ENCODE data around the gene SURF6.

The SURF6 gene

DNA sequence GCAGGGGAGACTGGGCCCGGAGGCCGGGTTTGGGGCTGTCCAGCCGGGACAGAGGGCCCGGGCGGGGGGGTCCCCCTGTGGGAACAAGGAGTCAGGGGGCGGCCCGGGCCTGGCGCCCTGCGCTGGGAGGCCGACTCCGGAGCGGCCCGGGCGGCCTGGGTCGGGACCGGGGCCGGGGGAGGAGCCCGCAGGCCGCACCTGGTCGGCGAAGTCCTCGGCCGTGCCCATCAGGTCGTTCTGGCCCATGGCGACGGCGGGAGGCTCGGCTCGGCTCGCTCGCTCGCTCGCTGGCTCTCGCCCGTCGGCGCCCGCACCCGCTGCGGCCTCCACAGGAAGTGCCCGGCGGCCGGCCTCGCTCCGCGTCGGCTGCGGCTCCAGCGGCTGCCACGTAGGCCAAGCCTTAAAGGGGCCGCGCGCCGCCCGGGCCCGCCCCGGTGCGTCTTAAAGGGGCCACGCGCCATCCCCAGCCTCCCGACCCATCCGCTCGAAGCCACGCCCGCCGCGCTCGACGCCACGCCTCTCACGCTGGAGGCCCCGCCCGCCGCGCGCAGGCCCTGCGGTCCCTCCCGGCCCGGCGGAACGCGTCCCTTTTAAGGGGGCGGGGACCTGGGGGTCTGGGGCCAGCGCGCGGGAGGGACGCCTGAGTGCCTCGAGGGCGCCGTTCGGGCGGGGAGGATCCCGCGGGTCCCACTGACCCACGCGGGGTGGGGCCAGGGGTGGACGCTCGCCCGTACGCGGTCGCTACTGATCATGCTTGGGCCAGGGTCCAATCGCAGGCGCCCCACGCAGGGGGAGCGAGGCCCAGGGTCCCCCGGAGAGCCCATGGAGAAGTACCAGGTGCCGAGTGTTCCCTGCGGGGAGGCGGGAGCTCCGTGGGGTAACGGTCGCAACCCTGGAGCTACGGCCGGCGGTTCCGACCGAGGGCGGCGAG is 40.0 kb upstream of the SURF6 start, which contains the start of the genes STKLD1 and SURF4 (continued):
- TF ChIP-seq, protein P1, sequence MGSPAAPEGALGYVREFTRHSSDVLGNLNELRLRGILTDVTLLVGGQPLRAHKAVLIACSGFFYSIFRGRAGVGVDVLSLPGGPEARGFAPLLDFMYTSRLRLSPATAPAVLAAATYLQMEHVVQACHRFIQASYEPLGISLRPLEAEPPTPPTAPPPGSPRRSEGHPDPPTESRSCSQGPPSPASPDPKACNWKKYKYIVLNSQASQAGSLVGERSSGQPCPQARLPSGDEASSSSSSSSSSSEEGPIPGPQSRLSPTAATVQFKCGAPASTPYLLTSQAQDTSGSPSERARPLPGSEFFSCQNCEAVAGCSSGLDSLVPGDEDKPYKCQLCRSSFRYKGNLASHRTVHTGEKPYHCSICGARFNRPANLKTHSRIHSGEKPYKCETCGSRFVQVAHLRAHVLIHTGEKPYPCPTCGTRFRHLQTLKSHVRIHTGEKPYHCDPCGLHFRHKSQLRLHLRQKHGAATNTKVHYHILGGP (tag by site-specific recombination; IDR thresholded peaks at IDR 0.05) = no peak
- TF ChIP-seq, protein P2, sequence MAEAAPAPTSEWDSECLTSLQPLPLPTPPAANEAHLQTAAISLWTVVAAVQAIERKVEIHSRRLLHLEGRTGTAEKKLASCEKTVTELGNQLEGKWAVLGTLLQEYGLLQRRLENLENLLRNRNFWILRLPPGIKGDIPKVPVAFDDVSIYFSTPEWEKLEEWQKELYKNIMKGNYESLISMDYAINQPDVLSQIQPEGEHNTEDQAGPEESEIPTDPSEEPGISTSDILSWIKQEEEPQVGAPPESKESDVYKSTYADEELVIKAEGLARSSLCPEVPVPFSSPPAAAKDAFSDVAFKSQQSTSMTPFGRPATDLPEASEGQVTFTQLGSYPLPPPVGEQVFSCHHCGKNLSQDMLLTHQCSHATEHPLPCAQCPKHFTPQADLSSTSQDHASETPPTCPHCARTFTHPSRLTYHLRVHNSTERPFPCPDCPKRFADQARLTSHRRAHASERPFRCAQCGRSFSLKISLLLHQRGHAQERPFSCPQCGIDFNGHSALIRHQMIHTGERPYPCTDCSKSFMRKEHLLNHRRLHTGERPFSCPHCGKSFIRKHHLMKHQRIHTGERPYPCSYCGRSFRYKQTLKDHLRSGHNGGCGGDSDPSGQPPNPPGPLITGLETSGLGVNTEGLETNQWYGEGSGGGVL (tag by site-specific recombination; IDR thresholded peaks at IDR 0.05) = no peak
- TF ChIP-seq ZNF138 (tag by site-specific recombination; IDR thresholded peaks at IDR 0.05; ENCODE audit: borderline replicate concordance) = no peak
- peak; percentile 52 for TF ChIP-seq SP2 (tag by site-specific recombination; IDR thresholded peaks at IDR 0.05)
- TF ChIP-seq ZNF558 (tag by site-specific recombination; IDR thresholded peaks at IDR 0.05) = no peak
- TF ChIP-seq ZSCAN23 (tag by site-specific recombination; IDR thresholded peaks at IDR 0.05) = no peak
- TF ChIP-seq ZBTB21 (tag by site-specific recombination; IDR thresholded peaks at IDR 0.05) = no peak
- TF ChIP-seq ZNF624 (tag by site-specific recombination; IDR thresholded peaks at IDR 0.05) = no peak
- TF ChIP-seq ZNF707 (tag by site-specific recombination; IDR thresholded peaks at IDR 0.05) = no peak
- TF ChIP-seq, protein P3, sequence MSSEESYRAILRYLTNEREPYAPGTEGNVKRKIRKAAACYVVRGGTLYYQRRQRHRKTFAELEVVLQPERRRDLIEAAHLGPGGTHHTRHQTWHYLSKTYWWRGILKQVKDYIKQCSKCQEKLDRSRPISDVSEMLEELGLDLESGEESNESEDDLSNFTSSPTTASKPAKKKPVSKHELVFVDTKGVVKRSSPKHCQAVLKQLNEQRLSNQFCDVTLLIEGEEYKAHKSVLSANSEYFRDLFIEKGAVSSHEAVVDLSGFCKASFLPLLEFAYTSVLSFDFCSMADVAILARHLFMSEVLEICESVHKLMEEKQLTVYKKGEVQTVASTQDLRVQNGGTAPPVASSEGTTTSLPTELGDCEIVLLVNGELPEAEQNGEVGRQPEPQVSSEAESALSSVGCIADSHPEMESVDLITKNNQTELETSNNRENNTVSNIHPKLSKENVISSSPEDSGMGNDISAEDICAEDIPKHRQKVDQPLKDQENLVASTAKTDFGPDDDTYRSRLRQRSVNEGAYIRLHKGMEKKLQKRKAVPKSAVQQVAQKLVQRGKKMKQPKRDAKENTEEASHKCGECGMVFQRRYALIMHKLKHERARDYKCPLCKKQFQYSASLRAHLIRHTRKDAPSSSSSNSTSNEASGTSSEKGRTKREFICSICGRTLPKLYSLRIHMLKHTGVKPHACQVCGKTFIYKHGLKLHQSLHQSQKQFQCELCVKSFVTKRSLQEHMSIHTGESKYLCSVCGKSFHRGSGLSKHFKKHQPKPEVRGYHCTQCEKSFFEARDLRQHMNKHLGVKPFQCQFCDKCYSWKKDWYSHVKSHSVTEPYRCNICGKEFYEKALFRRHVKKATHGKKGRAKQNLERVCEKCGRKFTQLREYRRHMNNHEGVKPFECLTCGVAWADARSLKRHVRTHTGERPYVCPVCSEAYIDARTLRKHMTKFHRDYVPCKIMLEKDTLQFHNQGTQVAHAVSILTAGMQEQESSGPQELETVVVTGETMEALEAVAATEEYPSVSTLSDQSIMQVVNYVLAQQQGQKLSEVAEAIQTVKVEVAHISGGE (tag by site-specific recombination; conservative IDR thresholded peaks at IDR 0.05; ENCODE audit: low read depth) = no peak; the same call in 1 of the 2 replicates
- TF ChIP-seq, protein P4, sequence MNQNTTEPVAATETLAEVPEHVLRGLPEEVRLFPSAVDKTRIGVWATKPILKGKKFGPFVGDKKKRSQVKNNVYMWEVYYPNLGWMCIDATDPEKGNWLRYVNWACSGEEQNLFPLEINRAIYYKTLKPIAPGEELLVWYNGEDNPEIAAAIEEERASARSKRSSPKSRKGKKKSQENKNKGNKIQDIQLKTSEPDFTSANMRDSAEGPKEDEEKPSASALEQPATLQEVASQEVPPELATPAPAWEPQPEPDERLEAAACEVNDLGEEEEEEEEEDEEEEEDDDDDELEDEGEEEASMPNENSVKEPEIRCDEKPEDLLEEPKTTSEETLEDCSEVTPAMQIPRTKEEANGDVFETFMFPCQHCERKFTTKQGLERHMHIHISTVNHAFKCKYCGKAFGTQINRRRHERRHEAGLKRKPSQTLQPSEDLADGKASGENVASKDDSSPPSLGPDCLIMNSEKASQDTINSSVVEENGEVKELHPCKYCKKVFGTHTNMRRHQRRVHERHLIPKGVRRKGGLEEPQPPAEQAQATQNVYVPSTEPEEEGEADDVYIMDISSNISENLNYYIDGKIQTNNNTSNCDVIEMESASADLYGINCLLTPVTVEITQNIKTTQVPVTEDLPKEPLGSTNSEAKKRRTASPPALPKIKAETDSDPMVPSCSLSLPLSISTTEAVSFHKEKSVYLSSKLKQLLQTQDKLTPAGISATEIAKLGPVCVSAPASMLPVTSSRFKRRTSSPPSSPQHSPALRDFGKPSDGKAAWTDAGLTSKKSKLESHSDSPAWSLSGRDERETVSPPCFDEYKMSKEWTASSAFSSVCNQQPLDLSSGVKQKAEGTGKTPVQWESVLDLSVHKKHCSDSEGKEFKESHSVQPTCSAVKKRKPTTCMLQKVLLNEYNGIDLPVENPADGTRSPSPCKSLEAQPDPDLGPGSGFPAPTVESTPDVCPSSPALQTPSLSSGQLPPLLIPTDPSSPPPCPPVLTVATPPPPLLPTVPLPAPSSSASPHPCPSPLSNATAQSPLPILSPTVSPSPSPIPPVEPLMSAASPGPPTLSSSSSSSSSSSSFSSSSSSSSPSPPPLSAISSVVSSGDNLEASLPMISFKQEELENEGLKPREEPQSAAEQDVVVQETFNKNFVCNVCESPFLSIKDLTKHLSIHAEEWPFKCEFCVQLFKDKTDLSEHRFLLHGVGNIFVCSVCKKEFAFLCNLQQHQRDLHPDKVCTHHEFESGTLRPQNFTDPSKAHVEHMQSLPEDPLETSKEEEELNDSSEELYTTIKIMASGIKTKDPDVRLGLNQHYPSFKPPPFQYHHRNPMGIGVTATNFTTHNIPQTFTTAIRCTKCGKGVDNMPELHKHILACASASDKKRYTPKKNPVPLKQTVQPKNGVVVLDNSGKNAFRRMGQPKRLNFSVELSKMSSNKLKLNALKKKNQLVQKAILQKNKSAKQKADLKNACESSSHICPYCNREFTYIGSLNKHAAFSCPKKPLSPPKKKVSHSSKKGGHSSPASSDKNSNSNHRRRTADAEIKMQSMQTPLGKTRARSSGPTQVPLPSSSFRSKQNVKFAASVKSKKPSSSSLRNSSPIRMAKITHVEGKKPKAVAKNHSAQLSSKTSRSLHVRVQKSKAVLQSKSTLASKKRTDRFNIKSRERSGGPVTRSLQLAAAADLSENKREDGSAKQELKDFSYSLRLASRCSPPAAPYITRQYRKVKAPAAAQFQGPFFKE (tag by site-specific recombination; IDR thresholded peaks at IDR 0.05; ENCODE audit: borderline replicate concordance) = no peak
- TF ChIP-seq, protein P5, sequence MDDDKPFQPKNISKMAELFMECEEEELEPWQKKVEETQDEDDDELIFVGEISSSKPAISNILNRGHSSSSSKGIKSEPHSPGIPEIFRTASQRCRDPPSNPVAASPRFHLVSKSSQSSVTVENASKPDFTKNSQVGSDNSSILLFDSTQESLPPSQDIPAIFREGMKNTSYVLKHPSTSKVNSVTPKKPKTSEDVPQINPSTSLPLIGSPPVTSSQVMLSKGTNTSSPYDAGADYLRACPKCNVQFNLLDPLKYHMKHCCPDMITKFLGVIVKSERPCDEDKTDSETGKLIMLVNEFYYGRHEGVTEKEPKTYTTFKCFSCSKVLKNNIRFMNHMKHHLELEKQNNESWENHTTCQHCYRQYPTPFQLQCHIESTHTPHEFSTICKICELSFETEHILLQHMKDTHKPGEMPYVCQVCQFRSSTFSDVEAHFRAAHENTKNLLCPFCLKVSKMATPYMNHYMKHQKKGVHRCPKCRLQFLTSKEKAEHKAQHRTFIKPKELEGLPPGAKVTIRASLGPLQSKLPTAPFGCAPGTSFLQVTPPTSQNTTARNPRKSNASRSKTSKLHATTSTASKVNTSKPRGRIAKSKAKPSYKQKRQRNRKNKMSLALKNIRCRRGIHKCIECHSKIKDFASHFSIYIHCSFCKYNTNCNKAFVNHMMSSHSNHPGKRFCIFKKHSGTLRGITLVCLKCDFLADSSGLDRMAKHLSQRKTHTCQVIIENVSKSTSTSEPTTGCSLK (tag by site-specific recombination; IDR thresholded peaks at IDR 0.05) = no peak
- TF ChIP-seq ZBTB20 (tag by site-specific recombination; IDR thresholded peaks at IDR 0.05) = peak; percentile 72
- TF ChIP-seq ZFP41 (tag by site-specific recombination; IDR thresholded peaks at IDR 0.05; ENCODE audit: borderline replicate concordance) = no peak
- TF ChIP-seq, protein P6, sequence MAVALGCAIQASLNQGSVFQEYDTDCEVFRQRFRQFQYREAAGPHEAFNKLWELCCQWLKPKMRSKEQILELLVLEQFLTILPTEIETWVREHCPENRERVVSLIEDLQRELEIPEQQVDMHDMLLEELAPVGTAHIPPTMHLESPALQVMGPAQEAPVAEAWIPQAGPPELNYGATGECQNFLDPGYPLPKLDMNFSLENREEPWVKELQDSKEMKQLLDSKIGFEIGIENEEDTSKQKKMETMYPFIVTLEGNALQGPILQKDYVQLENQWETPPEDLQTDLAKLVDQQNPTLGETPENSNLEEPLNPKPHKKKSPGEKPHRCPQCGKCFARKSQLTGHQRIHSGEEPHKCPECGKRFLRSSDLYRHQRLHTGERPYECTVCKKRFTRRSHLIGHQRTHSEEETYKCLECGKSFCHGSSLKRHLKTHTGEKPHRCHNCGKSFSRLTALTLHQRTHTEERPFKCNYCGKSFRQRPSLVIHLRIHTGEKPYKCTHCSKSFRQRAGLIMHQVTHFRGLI (tag by site-specific recombination; IDR thresholded peaks at IDR 0.05) = 0 out of 2 replicates have a peak, but pooled peaks have one; percentile 52
- no peak; the same call in 1 of the 2 replicates for TF ChIP-seq ZNF660 (tag by site-specific recombination; IDR thresholded peaks at IDR 0.05)
- no peak for TF ChIP-seq ZNF747 (tag by site-specific recombination; IDR thresholded peaks at IDR 0.05)
- TF ChIP-seq, protein P7, sequence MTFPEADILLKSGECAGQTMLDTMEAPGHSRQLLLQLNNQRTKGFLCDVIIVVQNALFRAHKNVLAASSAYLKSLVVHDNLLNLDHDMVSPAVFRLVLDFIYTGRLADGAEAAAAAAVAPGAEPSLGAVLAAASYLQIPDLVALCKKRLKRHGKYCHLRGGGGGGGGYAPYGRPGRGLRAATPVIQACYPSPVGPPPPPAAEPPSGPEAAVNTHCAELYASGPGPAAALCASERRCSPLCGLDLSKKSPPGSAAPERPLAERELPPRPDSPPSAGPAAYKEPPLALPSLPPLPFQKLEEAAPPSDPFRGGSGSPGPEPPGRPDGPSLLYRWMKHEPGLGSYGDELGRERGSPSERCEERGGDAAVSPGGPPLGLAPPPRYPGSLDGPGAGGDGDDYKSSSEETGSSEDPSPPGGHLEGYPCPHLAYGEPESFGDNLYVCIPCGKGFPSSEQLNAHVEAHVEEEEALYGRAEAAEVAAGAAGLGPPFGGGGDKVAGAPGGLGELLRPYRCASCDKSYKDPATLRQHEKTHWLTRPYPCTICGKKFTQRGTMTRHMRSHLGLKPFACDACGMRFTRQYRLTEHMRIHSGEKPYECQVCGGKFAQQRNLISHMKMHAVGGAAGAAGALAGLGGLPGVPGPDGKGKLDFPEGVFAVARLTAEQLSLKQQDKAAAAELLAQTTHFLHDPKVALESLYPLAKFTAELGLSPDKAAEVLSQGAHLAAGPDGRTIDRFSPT (tag by site-specific recombination; IDR thresholded peaks at IDR 0.05) = no peak
- no peak for TF ChIP-seq ZNF544 (tag by site-specific recombination; IDR thresholded peaks at IDR 0.05)
